ENCODE data around the gene DQX1.

The DQX1 gene

DNA sequence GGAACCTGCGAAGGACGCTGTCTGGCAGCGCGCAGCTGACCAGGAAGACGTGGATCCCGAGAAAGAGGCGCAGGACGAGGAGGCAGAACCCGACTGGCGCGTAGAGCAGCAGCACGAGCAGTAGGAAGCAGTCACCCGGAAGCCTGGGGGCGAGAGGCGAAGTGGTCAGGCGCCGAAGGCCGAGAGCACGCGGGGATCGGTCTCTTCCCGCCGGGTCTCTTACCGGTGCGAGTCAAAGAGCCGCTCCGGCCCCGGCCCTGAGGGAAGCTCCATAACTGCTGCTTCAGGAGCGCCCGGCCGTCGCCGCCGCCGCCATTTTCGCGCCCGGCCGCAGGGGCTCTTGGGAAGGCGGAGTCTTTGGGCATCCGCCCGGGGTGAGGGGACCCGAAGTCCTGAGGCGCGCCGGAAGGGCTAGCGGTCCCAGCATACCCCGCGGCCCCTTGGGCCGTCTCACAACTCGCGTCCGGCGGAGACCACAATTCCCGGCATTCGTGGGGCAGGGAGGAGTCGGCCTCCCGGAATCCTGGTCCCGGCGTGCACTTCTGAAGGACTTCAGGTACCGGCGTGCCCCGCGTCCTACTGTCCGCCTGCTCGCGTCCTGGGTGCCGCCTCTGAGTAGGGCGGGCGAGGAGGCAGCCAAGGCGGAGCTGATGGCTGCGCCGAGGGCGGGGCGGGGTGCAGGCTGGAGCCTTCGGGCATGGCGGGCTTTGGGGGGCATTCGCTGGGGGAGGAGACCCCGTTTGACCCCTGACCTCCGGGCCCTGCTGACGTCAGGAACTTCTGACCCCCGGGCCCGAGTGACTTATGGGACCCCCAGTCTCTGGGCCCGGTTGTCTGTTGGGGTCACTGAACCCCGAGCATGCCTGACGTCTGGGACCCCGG, 3.6 kb upstream of the DQX1 start, which contains the start of the genes AUP1 and HTRA2:
Gene AUP1 (minus strand): TSS at position 350 of the 882 bp plus-strand sequence. CDS start 77 bp downstream, at position 273.
Gene HTRA2 (plus strand): TSS at position 577 of the 882 bp plus-strand sequence. CDS start 74 bp downstream, at position 651.
- no peaks in the 10 kb centered on the region for H3K9me3 Mint-ChIP-seq
- H3K27me3 Mint-ChIP-seq, result no peaks in the 10 kb centered on the region
- peak within 1 kb of the TSS; percentile 98 for H3K27ac Mint-ChIP-seq
- peak within 1 kb of the TSS; percentile 99 for H3K4me3 Mint-ChIP-seq
- peaks cover 50% of the 10 kb centered on the region for H3K4me1 Mint-ChIP-seq (ENCODE audit: low read depth)
- peaks cover 63% of the 10 kb centered on the region for H3K36me3 Mint-ChIP-seq (ENCODE audit: low read depth)

DNA sequence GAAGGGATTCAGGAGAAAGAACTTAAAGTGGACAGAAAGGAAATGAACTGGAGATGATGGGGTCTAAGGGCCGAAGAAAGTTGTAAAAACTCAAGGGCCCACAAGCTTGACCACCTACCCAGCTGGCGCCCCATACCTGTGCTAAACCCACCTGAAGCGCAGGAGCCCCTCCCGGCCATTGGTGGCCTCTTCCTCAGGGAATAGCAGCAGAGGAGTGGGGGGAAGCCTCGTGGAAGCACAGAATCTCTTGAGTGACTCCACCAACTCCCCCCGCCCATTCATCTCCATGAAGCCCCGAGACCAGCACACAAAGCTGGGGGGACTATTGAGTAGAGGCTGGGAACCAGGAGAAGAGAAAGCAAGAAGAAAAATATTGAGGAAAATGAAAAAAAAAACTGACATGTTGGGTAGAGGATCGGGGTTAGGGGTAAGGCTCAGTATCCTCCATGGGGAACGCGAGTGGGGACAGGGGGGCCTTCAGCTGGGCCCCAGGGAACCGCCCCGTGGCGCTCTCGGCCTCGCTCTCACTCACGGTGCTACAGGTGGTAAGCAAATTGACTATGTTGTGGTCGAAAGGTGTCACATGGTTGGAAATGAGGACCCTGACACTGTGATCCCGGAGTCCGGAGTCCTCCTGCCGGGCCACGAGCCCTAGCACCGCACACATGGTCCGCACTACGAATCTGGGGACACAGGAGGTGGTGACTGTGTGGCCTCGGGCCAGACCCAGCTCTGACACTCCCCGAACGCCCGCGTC, 2.7 kb upstream of the DQX1 start:
- Mint-ChIP-seq H3K4me1 (ENCODE audit: low read depth) (peaks cover 50% of the 10 kb centered on the region), H3K9me3 (no peaks in the 10 kb centered on the region), H3K4me3 (peak overlapping the region; percentile 99), H3K27ac (peak overlapping the region; percentile 98), H3K36me3 (ENCODE audit: low read depth) (peaks cover 60% of the 10 kb centered on the region), H3K27me3 (no peaks in the 10 kb centered on the region)

- Mint-ChIP-seq H3K27me3 (no peaks in the 10 kb centered on the region), H3K27ac (peak overlapping the region; percentile 98), H3K36me3 (ENCODE audit: low read depth) (peaks cover 59% of the 10 kb centered on the region), H3K4me3 (peak overlapping the region; percentile 99), H3K9me3 (no peaks in the 10 kb centered on the region), H3K4me1 (ENCODE audit: low read depth) (peaks cover 50% of the 10 kb centered on the region)
These were observed 1.7 kb upstream of the DQX1 start for GRCh38 chr2:74527741-74528140.

GRCh38 chr2:74526649-74527230, 709 bp upstream of the DQX1 start:
- peaks cover 4% of the 10 kb centered on the region for H3K27me3 Mint-ChIP-seq
- H3K9me3 Mint-ChIP-seq, result no peaks in the 10 kb centered on the region
- H3K36me3 Mint-ChIP-seq (ENCODE audit: low read depth), result peaks cover 49% of the 10 kb centered on the region
- H3K4me1 Mint-ChIP-seq (ENCODE audit: low read depth), result peaks cover 43% of the 10 kb centered on the region
- no peak overlapping the region for H3K27ac Mint-ChIP-seq
- H3K4me3 Mint-ChIP-seq, result peak overlapping the region; percentile 99

- H3K4me3 Mint-ChIP-seq, result no peak overlapping the region
- no peaks in the 10 kb centered on the region for H3K9me3 Mint-ChIP-seq
- H3K4me1 Mint-ChIP-seq (ENCODE audit: low read depth), result peaks cover 30% of the 10 kb centered on the region
- H3K27ac Mint-ChIP-seq, result no peak overlapping the region
- peaks cover 36% of the 10 kb centered on the region for H3K36me3 Mint-ChIP-seq (ENCODE audit: low read depth)
- peaks cover 8% of the 10 kb centered on the region for H3K27me3 Mint-ChIP-seq
These were observed 895 bp downstream of the DQX1 start for GRCh38 chr2:74524955-74525716.

- Mint-ChIP-seq H3K27ac (no peak overlapping the region), H3K36me3 (ENCODE audit: low read depth) (peaks cover 33% of the 10 kb centered on the region), H3K9me3 (no peaks in the 10 kb centered on the region), H3K4me1 (ENCODE audit: low read depth) (peaks cover 30% of the 10 kb centered on the region), H3K4me3 (no peak overlapping the region), H3K27me3 (peaks cover 20% of the 10 kb centered on the region)
These were observed 2.0 kb downstream of the DQX1 start for GRCh38 chr2:74524005-74524404.

- Mint-ChIP-seq H3K27ac (no peak overlapping the region), H3K27me3 (peaks cover 35% of the 10 kb centered on the region), H3K36me3 (ENCODE audit: low read depth) (peaks cover 18% of the 10 kb centered on the region), H3K4me1 (ENCODE audit: low read depth) (peaks cover 15% of the 10 kb centered on the region), H3K4me3 (no peak overlapping the region), H3K9me3 (no peaks in the 10 kb centered on the region)
These were observed 3.5 kb downstream of the DQX1 start for GRCh38 chr2:74522516-74522915.

GRCh38 chr2:74516650-74517049, 9.4 kb downstream of the DQX1 start:
- Mint-ChIP-seq H3K27ac (peak overlapping the region; percentile 14), H3K27me3 (peaks cover 74% of the 10 kb centered on the region), H3K36me3 (ENCODE audit: low read depth) (no peaks in the 10 kb centered on the region), H3K9me3 (no peaks in the 10 kb centered on the region), H3K4me3 (peak overlapping the region; percentile 58), H3K4me1 (ENCODE audit: low read depth) (peaks cover 25% of the 10 kb centered on the region)

GRCh38 chr2:74515981-74516633, 9.9 kb downstream of the DQX1 start:
- H3K4me3 Mint-ChIP-seq, result peak overlapping the region; percentile 58
- H3K4me1 Mint-ChIP-seq (ENCODE audit: low read depth), result peaks cover 25% of the 10 kb centered on the region
- peaks cover 79% of the 10 kb centered on the region for H3K27me3 Mint-ChIP-seq
- no peak overlapping the region for H3K27ac Mint-ChIP-seq
- no peaks in the 10 kb centered on the region for H3K36me3 Mint-ChIP-seq (ENCODE audit: low read depth)
- H3K9me3 Mint-ChIP-seq, result no peaks in the 10 kb centered on the region

GRCh38 chr2:74515271-74515980, 10.6 kb downstream of the DQX1 start:
- H3K9me3 Mint-ChIP-seq, result no peaks in the 10 kb centered on the region
- H3K4me3 Mint-ChIP-seq, result peak overlapping the region; percentile 56
- H3K36me3 Mint-ChIP-seq (ENCODE audit: low read depth), result no peaks in the 10 kb centered on the region
- peaks cover 25% of the 10 kb centered on the region for H3K4me1 Mint-ChIP-seq (ENCODE audit: low read depth)
- H3K27ac Mint-ChIP-seq, result no peak overlapping the region
- peaks cover 82% of the 10 kb centered on the region for H3K27me3 Mint-ChIP-seq

DNA sequence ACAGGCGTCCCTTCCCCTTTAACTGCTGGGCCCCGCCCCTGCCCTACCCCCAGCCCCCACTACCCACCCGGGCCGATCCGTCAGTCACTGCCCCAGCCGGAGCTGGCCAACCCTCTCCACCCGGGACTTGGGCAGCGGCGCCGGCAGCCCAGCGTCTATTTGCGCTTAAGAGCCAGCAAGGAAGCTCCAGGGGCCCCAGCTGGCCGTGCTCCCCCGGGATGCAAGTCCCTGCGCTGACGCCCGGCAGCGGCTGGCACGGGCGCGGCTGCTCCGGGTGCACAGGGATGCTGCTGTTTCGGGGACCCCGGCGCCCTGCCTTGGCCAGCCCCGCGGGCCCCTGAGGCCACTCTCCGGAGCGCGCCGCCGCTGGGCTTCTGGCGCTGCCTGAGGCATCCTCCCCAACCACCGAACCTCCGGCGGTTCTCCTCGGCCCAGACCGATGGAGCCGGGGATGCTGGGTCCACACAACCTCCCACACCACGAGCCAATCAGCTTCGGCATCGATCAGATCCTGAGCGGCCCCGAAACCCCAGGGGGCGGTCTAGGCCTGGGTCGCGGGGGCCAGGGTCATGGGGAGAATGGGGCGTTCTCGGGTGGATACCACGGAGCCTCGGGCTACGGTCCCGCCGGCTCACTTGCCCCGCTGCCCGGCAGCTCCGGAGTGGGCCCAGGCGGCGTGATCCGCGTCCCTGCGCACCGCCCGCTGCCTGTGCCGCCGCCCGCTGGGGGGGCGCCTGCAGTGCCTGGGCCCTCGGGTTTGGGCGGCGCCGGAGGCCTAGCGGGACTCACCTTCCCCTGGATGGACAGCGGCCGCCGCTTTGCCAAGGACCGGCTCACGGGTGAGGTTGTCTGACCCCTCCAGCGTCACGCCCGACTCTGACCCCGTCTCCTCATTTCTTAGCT, 11.4 kb downstream of the DQX1 start, which contains the start of gene TLX2:
Gene TLX2 (plus strand): TSS at position 83 of the 903 bp plus-strand sequence. CDS start 357 bp downstream, at position 440.
- H3K27me3 Mint-ChIP-seq, result peaks cover 79% of the 10 kb centered on the region
- H3K4me3 Mint-ChIP-seq, result peak within 1 kb of the TSS; percentile 56
- H3K27ac Mint-ChIP-seq, result no peak within 1 kb of the TSS
- peaks cover 25% of the 10 kb centered on the region for H3K4me1 Mint-ChIP-seq (ENCODE audit: low read depth)
- H3K36me3 Mint-ChIP-seq (ENCODE audit: low read depth), result no peaks in the 10 kb centered on the region
- H3K9me3 Mint-ChIP-seq, result no peaks in the 10 kb centered on the region

- Mint-ChIP-seq H3K36me3 (ENCODE audit: low read depth) (no peaks in the 10 kb centered on the region), H3K4me1 (ENCODE audit: low read depth) (peaks cover 25% of the 10 kb centered on the region), H3K9me3 (no peaks in the 10 kb centered on the region), H3K27me3 (peaks cover 73% of the 10 kb centered on the region), H3K4me3 (peak overlapping the region; percentile 13), H3K27ac (no peak overlapping the region)
These were observed 12.2 kb downstream of the DQX1 start for GRCh38 chr2:74513605-74514367.

Data from stimulated activated naive CD8-positive, alpha-beta T cell treated with anti-CD3 and anti-CD28 coated beads, Interleukin-15, Interleukin-2, amounts not matched to agents 100 ng/mL and 50 ng/mL, for 24 hours (primary cell).